Tibial nerve (tissue), 3 donors: ENCODE data around the gene CELSR1.

ENCODE experiments used
- CTCF ChIP-seq, 5 experiments: fragments of 200-600 bp in 3 of 5; fragments of 450-650 bp in 2 of 5; sonication (generic) in 3 of 5; IDR thresholded peaks; one replicate each; pipeline ENCODE4 v1.5.1; 2016 to 2019; ENCODE audit warnings: antibody characterized with exemption in 5 of 5, mild to moderate bottlenecking in 3 of 5, moderate library complexity in 2 of 5
- POLR2A ChIP-seq, 2 donors: fragments of 450-650 bp; IDR thresholded peaks; one replicate each; pipeline ENCODE4 v1.6.1; 2017; ENCODE audit warnings: antibody characterized with exemption in 2 of 2, mild to moderate bottlenecking in 2 of 2, moderate library complexity in 2 of 2

GRCh38 chr22:46393873-46394272 is 143.5 kb downstream of the CELSR1 start:
- TF ChIP-seq CTCF (IDR thresholded peaks at IDR 0.05) (no peak), POLR2A (IDR thresholded peaks at IDR 0.05) (no peak)
